HL-60 (cell line): ENCODE data around the gene STIMATE.

Experiments used
- DNase-seq, 2 experiments: peaks; one replicate each; pipeline ENCODE4 v3.0.0-alpha.2; 2010 to 2020; ENCODE audit warnings: low read depth in 1 of 2, low spot score in 1 of 2
- H3K27ac ChIP-seq: fragments of 250-450 bp; sonication (Bioruptor Pico); replicated peaks from 2 replicates; pipeline ENCODE4 v1.5.1; 2020; ENCODE audit warnings: mild to moderate bottlenecking, moderate library complexity
- H3K27me3 ChIP-seq: fragments of 250-450 bp; sonication (Bioruptor Pico); 2 replicates; pipeline ENCODE4 v1.5.1; 2021; ENCODE audit warnings: mild to moderate bottlenecking, moderate library complexity; ENCODE audit not compliant: insufficient read depth, poor library complexity, severe bottlenecking
- H3K4me3 ChIP-seq: replicated peaks from 2 replicates; pipeline ENCODE4 v1.5.1; 2011; ENCODE audit warnings: mild to moderate bottlenecking, control low read depth, low read length; ENCODE audit not compliant: insufficient read depth
- GABPA ChIP-seq: IDR thresholded peaks from 2 replicates; pipeline ENCODE4 v1.6.1; 2012; ENCODE audit warnings: low read depth
- POLR2AphosphoS5 ChIP-seq: IDR thresholded peaks from 2 replicates; pipeline ENCODE4 v1.6.1; 2012; ENCODE audit warnings: low read depth
- SPI1 ChIP-seq: IDR thresholded peaks from 2 replicates; pipeline ENCODE4 v1.6.1; 2012; ENCODE audit warnings: low read depth, mild to moderate bottlenecking, borderline replicate concordance
- TF ChIP-seq, protein P1 (sequence below): IDR thresholded peaks from 2 replicates; pipeline ENCODE4 v1.6.1; 2012; ENCODE audit warnings: low read depth; ENCODE audit not compliant: insufficient replicate concordance
- TF ChIP-seq, protein P2 (sequence below): IDR thresholded peaks from one replicate; pipeline ENCODE4 v1.5.1; 2011; ENCODE audit warnings: low read length, control low read depth, inconsistent platforms; ENCODE audit not compliant: insufficient read depth

The STIMATE gene

DNA sequence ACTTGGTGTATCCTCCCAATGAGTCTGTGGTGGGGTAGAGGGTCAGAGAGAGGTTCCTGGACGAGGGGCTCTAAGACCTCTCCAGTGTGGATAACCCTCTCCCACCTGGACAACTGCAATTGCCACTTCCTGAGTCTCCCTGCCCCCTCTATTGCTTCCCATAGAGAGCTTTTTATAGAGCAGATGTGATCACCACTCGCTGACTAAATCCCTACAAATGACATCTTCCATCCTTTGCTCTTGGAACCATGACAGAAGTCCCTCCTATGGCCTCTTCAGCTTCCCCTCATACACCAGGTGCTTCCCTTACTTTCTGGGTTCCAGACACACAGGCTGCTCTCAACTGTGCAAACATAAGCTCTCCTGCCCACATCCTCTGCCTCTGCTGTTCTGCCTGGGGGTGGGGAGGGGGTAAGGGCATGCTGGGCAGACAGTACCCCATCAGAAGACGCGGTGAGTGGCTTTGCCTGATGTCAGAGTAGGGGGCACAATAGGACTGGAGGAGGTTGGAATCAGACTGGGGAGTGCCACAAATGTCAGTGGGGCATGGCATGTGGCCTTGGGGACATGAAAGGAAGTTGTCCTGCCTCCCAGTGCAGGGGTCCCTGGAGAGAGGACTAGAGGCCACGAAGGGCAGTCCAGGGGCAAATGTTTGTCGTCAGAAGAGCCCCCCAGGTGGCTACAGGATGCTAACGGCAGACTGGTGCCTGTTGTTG is 87.5 kb downstream of the STIMATE start:
- TF ChIP-seq POLR2AphosphoS5 (no peak), SPI1 (no peak), GABPA (no peak)
- TF ChIP-seq, protein P1, sequence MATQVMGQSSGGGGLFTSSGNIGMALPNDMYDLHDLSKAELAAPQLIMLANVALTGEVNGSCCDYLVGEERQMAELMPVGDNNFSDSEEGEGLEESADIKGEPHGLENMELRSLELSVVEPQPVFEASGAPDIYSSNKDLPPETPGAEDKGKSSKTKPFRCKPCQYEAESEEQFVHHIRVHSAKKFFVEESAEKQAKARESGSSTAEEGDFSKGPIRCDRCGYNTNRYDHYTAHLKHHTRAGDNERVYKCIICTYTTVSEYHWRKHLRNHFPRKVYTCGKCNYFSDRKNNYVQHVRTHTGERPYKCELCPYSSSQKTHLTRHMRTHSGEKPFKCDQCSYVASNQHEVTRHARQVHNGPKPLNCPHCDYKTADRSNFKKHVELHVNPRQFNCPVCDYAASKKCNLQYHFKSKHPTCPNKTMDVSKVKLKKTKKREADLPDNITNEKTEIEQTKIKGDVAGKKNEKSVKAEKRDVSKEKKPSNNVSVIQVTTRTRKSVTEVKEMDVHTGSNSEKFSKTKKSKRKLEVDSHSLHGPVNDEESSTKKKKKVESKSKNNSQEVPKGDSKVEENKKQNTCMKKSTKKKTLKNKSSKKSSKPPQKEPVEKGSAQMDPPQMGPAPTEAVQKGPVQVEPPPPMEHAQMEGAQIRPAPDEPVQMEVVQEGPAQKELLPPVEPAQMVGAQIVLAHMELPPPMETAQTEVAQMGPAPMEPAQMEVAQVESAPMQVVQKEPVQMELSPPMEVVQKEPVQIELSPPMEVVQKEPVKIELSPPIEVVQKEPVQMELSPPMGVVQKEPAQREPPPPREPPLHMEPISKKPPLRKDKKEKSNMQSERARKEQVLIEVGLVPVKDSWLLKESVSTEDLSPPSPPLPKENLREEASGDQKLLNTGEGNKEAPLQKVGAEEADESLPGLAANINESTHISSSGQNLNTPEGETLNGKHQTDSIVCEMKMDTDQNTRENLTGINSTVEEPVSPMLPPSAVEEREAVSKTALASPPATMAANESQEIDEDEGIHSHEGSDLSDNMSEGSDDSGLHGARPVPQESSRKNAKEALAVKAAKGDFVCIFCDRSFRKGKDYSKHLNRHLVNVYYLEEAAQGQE, result no peak
- TF ChIP-seq, protein P2, sequence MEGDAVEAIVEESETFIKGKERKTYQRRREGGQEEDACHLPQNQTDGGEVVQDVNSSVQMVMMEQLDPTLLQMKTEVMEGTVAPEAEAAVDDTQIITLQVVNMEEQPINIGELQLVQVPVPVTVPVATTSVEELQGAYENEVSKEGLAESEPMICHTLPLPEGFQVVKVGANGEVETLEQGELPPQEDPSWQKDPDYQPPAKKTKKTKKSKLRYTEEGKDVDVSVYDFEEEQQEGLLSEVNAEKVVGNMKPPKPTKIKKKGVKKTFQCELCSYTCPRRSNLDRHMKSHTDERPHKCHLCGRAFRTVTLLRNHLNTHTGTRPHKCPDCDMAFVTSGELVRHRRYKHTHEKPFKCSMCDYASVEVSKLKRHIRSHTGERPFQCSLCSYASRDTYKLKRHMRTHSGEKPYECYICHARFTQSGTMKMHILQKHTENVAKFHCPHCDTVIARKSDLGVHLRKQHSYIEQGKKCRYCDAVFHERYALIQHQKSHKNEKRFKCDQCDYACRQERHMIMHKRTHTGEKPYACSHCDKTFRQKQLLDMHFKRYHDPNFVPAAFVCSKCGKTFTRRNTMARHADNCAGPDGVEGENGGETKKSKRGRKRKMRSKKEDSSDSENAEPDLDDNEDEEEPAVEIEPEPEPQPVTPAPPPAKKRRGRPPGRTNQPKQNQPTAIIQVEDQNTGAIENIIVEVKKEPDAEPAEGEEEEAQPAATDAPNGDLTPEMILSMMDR, result no peak
- no peak for DNase-seq

DNA sequence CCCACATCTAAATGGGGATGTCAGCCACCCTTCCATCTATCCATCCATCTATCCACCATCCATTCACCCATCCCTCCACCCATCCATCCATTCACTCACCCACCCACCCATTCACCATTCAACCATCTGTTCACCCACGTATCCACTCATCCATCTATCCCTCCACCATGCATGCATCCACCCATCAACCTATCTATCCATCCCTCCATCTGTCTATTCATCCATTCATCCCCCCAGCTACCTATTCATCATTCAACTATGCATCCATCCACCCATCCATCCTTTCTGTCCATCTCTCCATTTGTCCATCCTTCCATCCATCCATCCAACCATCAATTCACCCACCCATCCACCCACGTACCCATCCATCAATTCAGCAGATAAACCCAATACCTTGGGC is 88.2 kb downstream of the STIMATE start:
- TF ChIP-seq, protein P1, result no peak
- no peak for TF ChIP-seq POLR2AphosphoS5
- no peak for TF ChIP-seq GABPA
- no peak for TF ChIP-seq SPI1
- TF ChIP-seq, protein P2, result no peak
- Histone ChIP-seq H3K27ac (no peak overlapping the region), H3K4me3 (no peak overlapping the region), H3K27me3 (no peaks in the 10 kb centered on the region)
- no peak for DNase-seq

More for the DNA sequence above, 87.5 kb downstream of the STIMATE start:
- Histone ChIP-seq H3K27me3 (no peaks in the 10 kb centered on the region), H3K27ac (no peak overlapping the region), H3K4me3 (no peak overlapping the region)

DNA sequence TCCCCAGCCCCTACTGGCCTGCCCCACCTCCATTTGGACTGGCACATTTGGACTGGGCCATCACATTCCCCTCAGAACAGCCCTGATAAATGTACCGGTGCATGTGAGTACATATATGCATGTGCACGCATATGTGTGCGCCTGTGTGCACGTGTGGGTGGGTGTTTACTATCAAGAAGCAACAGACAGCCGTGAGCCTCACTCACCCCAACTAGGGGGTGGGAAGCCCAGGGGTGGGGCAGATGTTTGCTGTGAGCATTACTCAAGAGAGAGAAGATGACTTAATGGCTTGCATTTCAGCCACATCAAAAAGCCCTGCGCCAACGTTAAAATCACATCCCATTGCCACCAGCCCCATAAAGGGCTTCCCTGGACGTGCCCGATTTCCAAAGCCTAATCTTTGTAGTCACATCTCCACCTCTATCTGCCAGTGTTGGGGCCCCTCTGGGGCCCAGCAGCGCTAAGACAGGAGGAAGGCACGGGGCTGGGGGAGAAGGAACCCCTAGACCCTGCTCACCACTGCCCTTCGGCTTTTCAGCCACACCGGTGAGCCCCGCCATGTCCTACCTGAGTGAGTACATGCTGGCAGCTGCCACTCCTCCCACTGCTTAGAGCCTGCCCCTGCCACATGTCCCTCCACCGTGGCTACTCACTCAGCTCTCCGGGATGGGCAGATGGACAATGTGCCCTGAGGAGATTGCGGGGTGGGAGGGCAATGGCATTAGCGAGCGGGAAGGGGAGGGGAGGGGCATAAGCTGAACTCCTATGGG is 91.9 kb downstream of the STIMATE start:
- DNase-seq, result no peak
- Histone ChIP-seq H3K27ac (no peak overlapping the region), H3K4me3 (no peak overlapping the region), H3K27me3 (no peaks in the 10 kb centered on the region)
- TF ChIP-seq, protein P2, result no peak
- TF ChIP-seq, protein P1, result no peak
- TF ChIP-seq POLR2AphosphoS5, result no peak
- TF ChIP-seq GABPA, result no peak
- no peak for TF ChIP-seq SPI1
